ENCODE results near the gene RWDD2A. TPM values are rescaled to one million over a fixed set of nuclear protein-coding genes. Genes with fewer than 3 reads are reported as not detected.

The RWDD2A gene
- total RNA-seq, 2 experiments from 2014 or later = 2.8 to 3.0 TPM

- H3K4me3 ChIP-seq (ENCODE audit: low read length) = peak overlapping the region; percentile 88
- peaks cover 11% of the 10 kb centered on the region for H3K36me3 ChIP-seq (ENCODE audit: insufficient read depth, low read length)
- no peaks in the 10 kb centered on the region for H3K27me3 Mint-ChIP-seq
- DNase-seq = no peak
- peak overlapping the region; percentile 97 for H3K4me3 Mint-ChIP-seq
- no peaks in the 10 kb centered on the region for H3K27me3 ChIP-seq (ENCODE audit: control insufficient read depth in 1 of 2, insufficient read depth in 2 of 2, low read length in 2 of 2)
- peaks cover 54% of the 10 kb centered on the region for H3K4me1 Mint-ChIP-seq (ENCODE audit: low read depth)
- intact Hi-C loops (cut with DNase I, micrococcal nuclease) = loop anchor here (2.0 to 10.0 kb wide), 4 partner anchors 126 to 1032 kb away; partner anchors contain the start of genes CEP162 (in 2 of the 2), CYB5R4 (in 1 of the 2), DOP1A (in 1 of the 2) and IBTK (in 1 of the 2)
- H3K9me3 ChIP-seq (ENCODE audit: control insufficient read depth in 1 of 2, insufficient read depth in 1 of 2, low read length in 2 of 2) = no peaks in the 10 kb centered on the region
- ChIA-PET CTCF (interaction anchor here (0.7 to 1.2 kb wide), 2 partner anchors 126 to 667 kb away, joined by 3 to 4 read pairs; no protein-coding TSS in a partner anchor), POLR2A (interaction anchor here (1.0 to 2.0 kb wide), 3 partner anchors 9 to 127 kb away, joined by 3 to 6 read pairs (median 3); partner anchors contain the start of gene UBE3D)
- H3K27ac ChIP-seq (ENCODE audit: low read depth in 1 of 2, low read length in 2 of 2) = peak overlapping the region in 1 of 2 donors; percentile 70
- no peak for TF ChIP-seq CTCF (IDR thresholded peaks at IDR 0.05)
- H3K27ac Mint-ChIP-seq = peak overlapping the region; percentile 94
- H3K36me3 Mint-ChIP-seq (ENCODE audit: low read depth) = peaks cover 47% of the 10 kb centered on the region
- no peaks in the 10 kb centered on the region for H3K9me3 Mint-ChIP-seq
- ATAC-seq (ENCODE audit: poor library complexity) = no peak
- H3K4me1 ChIP-seq (ENCODE audit: insufficient read depth, low read length) = peaks cover 17% of the 10 kb centered on the region
Observed at GRCh38 chr6:83192456-83192855, 701 bp upstream of the RWDD2A start.

- peaks cover 53% of the 10 kb centered on the region for H3K4me1 Mint-ChIP-seq (ENCODE audit: low read depth)
- H3K27ac ChIP-seq (ENCODE audit: low read depth in 1 of 2, low read length in 2 of 2) = peak overlapping the region in 1 of 2 donors; percentile 70
- H3K9me3 Mint-ChIP-seq = no peaks in the 10 kb centered on the region
Observed at GRCh38 chr6:83193747-83194566, 800 bp downstream of the RWDD2A start.

More at GRCh38 chr6:83193747-83194566, 800 bp downstream of the RWDD2A start:
- ChIA-PET CTCF (interaction anchor here (1.3 to 2.0 kb wide), 2 partner anchors 21 to 127 kb away, joined by 3 to 10 read pairs; partner anchors contain the start of gene DOP1A), POLR2A (interaction anchor here (0.8 to 2.0 kb wide), 6 partner anchors 10 to 128 kb away, joined by 3 to 6 read pairs (median 5); partner anchors contain the start of genes DOP1A and UBE3D)
- TF ChIP-seq CTCF (IDR thresholded peaks at IDR 0.05) = no peak
- peak in 9 of 14 experiments; percentile 2 to 45 (median 9) for DNase-seq
- peak; percentile 6 for ATAC-seq (ENCODE audit: poor library complexity)
- no peaks in the 10 kb centered on the region for H3K36me3 ChIP-seq (ENCODE audit: insufficient read depth, low read length)
- H3K27ac Mint-ChIP-seq = peak overlapping the region; percentile 94
- H3K4me1 ChIP-seq (ENCODE audit: insufficient read depth, low read length) = peaks cover 17% of the 10 kb centered on the region
- H3K27me3 ChIP-seq (ENCODE audit: control insufficient read depth in 1 of 2, insufficient read depth in 2 of 2, low read length in 2 of 2) = no peaks in the 10 kb centered on the region
- intact Hi-C loops (cut with DNase I, micrococcal nuclease) = loop anchor here (2.0 to 10.0 kb wide), 5 partner anchors 123 to 1031 kb away; partner anchors contain the start of genes CEP162 (in 2 of the 2), CYB5R4 (in 1 of the 2), DOP1A (in 1 of the 2) and IBTK (in 1 of the 2)
- peaks cover 34% of the 10 kb centered on the region for H3K36me3 Mint-ChIP-seq (ENCODE audit: low read depth)
- H3K4me3 ChIP-seq (ENCODE audit: low read length) = peak overlapping the region; percentile 88
- H3K4me3 Mint-ChIP-seq = peak overlapping the region; percentile 80
- H3K9me3 ChIP-seq (ENCODE audit: control insufficient read depth in 1 of 2, insufficient read depth in 1 of 2, low read length in 2 of 2) = no peaks in the 10 kb centered on the region
- no peaks in the 10 kb centered on the region for H3K27me3 Mint-ChIP-seq
